GM19397 (cell line): ENCODE measurements around the gene PLXNB1.

Source experiments
- ATAC-seq: cut with Tn5 transposase; IDR thresholded peaks from one replicate; pipeline ENCODE4 v1.9.1; 2021; ENCODE audit warnings: mild to moderate bottlenecking, moderate library complexity; ENCODE audit not compliant: unreplicated experiment

PLXNB1 gene

DNA sequence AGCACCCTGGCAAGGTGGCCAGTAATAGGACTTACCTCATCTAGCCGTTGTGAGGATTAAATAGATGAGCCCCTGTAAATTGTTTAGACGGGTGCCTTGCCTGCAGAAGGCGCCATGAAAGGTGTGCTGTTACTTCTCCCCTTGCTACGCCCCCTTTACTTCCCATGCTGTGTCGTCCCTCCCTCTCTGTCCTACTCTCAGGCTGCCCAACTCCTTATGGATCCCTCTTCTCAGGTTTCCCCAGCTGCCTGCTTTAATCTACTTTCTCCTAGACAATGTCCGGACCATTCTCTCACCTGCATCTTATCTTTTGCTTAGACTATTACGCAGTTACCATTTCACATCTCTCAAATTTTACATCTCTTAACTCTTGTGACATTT lies 59.6 kb downstream of the PLXNB1 start:
- no peak for ATAC-seq

DNA sequence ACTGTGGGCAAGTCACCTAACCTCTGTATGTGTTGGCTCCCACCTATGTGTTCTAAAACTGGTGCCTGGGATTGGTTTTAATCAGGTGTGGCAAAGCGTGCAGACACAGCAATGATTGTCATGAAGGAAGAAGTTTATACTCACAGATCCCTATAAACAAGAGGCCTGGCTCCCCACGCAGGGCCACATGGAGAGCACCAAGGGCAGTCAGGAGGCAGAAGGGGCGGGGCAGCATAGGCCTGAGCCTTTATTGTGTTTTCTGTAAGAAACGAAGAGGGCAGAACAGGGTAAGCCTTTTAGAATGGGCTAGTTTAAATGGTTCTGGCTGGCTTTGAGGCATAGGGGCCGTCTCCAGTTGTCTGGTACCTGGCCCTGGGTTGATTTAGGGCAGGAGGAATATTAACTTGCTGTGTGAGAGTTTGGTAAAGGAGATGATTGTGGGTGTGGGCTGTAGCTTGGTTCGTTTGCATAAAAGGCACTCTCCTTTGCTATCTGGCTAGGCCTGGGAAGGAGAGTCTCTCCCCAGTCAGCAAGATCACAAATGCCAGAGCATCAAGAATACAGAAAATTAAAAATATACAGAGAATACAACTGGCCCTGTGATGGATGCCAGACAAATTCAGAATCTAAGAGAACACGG lies 60.1 kb downstream of the PLXNB1 start:
- ATAC-seq: no peak

DNA sequence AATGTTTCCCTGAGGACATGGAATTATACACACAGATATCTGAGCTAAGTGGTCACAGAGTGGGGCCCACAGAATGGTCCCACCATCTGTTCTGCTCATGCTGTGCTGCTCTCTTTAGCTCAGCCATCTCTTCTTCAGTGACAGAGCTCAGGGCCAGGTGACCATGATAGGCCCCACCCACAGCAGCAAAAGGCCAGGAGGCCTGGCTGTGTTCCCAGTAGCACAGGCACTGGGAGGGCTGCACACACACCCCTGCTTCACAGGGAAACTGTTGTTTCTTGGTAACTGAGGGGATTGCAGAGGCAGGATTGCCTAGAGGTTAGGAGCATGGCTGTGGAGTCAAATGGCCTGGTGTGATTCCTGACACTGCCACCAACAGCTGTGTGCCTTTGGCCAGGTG lies 62.7 kb downstream of the PLXNB1 start:
- ATAC-seq: no peak

DNA sequence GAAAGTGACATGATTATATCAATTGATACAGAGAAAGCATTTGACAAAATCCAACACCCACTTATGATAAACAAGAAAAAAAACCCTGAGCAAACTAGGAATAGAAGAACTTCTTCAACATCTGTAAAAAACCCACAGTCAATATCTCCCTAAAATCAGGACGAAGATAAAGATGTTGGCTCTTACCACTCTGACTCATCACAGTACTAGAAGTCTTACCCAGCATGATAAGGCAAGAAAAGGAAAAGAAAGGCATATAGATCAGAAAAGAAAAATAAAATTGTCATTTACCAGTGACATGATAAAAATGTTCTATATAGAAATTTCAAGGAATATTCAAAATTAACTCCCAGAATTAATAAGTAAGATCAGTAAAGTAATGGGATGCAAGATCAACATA lies 65.0 kb downstream of the PLXNB1 start:
- ATAC-seq: no peak

DNA sequence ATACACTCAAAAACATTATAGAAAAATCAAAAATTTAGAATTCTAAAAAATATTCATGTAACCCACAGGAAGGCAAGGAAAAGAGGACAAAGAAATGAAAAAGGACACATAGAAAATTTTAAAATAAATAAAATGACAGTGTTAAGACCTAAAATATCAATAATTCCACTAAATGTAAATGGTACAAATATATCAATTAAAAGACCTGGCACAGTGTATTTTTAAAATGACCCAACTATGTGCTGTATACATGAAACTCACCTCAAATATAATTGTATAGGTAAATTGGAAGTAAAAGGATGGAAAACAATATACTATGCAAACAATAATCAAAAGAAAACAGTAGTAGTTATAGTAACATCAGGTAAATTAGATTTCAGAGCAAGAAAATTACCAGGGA lies 68.0 kb downstream of the PLXNB1 start:
- no peak for ATAC-seq

DNA sequence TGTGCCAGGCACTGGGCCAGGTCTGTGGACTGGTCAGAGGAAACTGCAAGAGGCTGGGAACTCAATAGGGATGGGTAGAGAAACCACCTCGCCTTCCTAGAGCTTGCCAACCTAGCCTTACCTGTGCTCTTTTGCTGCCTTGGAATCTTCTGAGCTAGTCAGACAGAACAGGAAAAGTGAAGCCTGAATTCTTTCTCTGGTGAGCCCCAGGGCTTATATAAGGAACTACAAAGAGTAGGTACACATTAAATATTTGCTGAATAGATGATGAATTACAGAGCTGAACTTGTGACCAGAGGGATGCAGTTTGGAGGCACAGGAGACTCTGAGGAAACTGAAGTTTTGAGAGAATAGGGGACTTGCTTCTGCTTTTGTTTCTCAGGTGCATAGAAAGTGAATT lies 73.5 kb downstream of the PLXNB1 start:
- ATAC-seq: no peak

DNA sequence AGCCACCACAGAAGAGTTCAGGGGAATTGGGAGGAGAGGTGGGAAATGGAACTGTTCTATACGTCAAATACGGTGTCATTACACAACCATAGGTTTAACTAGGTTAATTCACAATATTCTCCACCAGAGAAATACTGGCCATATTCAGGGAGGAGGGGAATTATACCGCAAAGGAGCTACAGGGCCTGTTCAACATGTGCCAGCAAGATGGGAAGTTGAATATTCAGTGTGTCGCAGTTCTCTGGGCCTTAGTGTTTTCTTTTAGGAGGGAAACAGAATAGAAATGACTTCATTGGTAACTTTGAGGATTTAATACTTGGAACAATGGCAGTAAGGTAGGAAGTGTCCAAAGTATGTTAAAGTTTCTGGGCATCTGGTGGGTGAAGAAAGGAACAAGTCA lies 75.9 kb downstream of the PLXNB1 start:
- ATAC-seq: no peak
